NOMO-1 treated with dmso at 0.1 percent for 144 hours (cell line): Measurements from ENCODE around the gene KDM4C.
A peak's percentile ranks its signal among the peaks of the same experiment; 100 is the strongest.

Source experiments
- DNase-seq: peaks from one replicate; lab custom pipeline; 2025; ENCODE audit not compliant: unreplicated experiment; lab: John Stamatoyannopoulos, UW

Gene KDM4C

DNA sequence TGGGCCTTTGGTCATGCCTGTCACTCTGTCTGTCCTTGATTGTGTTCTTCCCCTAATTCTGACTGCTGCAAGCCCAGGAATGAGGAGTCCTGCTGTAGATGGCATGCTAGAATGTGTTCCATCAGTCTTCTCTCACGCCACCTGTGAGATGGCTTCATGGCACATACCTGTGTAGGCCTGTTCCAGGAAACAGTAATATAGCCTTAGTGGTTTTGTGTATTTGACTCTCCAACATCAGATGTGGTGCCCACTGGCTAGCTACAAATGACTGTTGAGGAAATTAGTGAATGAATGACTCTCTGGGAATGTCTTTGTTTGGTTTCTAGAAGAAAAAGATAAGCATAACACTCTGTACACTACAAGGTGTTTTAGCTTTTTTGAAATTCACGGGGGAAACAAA lies 367.5 kb downstream of the KDM4C start:
- DNase-seq: no peak

DNA sequence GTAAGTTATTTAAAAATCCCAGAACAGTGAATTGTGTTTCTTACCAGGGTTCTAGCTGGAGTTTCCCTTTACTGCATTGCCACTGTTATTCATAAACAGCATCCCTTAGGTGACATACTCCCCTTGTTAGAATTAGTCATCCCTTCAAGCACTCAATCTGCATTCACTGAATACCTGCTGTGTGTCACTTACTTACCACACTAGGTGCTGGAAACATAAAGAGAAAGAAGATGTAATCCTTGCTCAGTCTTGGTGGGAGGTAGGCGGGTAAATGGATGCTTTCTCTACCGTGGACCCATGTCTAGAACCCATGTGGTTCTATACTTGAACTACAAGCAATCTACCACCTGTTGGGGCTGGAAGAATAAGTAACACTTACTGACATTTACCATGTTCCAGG lies 371.6 kb downstream of the KDM4C start:
- DNase-seq: no peak

DNA sequence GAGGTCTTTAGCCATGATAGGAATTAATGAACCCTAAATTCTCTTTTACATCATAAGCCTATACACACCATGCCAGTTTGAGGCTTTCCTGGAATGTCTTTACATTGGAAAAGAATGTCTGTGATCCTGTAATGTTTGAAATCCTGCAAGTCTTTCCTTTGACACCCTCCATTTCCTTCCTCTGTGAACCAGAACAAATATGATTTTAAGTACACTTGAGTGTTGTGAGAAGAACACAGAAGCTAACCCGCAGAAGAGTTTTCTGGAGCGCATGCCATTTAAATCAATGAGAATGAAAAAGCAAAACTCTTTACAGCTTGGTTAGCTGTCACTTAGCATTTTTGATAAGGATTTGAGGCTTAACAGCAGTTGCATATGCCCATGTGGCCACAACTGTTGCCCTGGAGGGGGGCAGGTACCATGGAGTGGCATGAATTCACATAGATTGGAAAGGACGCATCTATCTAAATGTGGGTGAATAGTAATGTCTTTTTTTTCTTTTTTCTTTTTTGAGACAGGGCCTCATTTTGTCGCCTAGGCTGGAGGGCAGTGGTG lies 372.6 kb downstream of the KDM4C start:
- no peak for DNase-seq

DNA sequence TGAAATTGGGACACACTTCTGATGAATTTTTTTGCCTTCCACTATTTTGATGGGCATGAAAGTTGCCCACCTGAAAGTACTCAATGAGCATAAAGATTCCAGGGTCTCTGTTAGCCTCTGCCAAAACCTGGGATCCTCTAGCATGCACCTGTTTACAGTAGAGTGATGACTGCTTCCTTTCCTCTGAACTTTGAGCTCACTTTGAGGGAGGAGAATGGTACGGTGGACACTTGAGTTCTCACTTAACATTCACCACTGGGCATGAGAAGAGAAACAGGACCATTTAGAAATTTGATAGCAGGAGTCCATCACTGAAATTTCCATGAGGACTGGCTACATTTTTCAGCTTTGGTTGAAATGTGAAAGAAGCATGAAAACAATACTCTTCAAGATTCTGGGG lies 374.8 kb downstream of the KDM4C start:
- no peak for DNase-seq

DNA sequence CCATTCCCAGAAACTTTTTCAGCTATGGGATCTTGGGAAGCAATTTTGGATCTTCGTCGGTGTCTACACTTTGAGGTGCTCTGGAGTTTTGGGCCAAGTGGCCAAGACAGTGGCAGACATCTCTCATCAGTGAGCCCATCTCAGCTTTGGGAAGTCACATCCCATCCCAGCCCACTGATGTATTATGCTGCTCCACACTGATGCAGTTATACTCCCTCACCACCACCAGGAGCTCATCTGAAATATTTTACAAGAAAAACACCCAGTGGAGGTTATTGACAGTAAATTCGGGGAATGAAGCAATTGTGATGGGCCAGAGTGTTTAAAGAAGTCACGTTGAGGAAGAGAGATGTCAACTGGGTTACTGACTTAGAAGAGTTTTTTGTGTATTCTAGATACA lies 378.0 kb downstream of the KDM4C start:
- DNase-seq: no peak

DNA sequence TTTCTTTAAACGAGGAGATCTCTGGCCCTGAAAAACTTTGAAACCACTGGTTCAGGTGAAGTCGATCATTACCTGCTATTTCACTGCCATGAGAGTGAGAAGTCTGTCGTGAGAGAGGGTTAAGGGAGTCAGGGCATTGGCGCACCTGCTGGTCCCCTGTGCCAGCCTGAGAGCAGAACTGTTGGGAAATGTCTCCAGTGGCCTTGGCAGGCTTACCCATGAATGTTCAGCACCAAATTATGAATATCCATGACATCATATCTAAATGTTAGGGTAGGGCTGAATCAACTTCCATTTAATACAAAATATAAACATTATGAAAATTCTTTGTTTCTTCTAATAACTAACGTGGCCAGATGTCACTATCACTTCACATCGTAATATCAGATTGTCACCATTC lies 379.3 kb downstream of the KDM4C start:
- no peak for DNase-seq

DNA sequence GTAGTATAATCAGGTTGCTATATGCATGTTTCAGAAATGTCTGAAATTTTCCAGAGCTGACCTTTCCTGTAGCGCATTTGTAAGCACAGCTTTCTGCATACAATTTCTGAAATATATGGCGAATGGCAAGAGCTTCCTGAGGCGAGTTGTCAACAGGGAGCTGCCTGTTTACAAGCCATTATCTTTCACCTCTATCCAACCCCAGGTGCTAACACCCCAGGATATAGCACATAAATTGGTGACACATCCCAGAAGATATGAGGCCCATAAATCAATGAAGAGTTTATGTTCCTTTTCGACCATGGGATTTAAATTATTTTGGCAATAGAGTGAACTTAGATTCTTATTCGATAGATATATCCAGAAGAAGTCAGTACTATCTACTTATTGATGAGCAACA lies 379.8 kb downstream of the KDM4C start:
- no peak for DNase-seq

DNA sequence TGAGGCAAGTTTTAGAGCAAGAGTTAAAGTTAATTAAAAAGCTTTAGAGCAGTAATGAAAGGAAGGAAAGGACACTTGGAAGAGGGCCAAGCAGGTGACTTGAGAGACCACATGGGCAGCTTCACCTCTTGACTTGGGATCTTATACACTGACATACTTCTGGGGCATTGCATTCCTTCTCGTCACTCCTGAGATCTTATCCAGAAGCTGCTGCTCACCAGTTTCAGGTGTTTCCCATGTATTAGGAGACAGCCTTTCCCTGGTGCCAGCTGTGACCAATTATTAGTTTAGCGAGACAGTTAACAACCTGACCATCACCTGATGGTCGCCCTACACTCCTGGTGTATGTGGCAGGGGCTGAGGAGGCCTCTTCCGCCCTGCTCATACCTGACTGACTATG lies 382.1 kb downstream of the KDM4C start:
- DNase-seq: no peak

DNA sequence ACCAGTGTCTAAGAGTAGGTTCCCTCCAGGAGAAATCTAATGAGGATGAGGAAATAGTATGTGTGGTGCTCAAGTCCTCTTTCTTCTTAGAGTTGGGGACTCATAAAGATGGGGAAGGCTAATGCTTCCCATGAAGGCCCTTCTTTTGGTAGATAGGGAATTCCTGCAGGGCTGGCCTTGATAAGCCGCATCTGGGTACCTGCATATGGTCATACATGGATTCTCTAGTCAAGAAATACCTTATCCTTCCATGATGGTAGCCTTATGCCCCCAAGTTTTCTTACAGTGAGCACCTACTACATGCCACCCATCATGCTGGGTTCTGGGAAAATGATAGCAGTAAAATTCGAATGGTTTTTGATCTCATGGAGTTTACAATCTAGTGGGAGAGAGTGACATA lies 382.6 kb downstream of the KDM4C start:
- no peak for DNase-seq

DNA sequence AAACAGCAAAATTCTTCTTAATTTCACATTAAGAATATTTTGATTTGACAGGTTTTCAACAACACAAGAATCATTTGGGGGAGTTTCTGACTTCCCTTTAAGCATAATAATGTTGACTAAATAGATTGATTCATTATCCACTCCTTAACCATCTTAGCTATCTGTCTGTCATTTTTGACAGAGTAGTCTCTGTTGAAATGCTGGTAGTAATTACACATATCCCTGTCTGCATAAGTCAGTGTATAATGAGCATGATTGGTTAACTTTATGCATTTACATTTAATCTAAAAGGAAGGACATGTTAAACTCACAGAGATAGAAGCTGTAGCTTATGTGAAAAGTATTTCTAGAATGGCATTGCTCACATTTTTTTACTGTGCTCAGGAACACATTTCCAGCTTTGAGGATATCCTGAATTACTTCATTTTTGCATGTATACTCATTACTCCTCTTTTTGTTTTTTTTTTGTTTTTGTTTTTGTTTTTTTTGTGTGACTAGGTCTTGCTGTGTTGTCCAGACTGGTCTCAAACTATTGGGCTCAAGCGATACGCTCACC lies 385.9 kb downstream of the KDM4C start:
- DNase-seq: no peak

DNA sequence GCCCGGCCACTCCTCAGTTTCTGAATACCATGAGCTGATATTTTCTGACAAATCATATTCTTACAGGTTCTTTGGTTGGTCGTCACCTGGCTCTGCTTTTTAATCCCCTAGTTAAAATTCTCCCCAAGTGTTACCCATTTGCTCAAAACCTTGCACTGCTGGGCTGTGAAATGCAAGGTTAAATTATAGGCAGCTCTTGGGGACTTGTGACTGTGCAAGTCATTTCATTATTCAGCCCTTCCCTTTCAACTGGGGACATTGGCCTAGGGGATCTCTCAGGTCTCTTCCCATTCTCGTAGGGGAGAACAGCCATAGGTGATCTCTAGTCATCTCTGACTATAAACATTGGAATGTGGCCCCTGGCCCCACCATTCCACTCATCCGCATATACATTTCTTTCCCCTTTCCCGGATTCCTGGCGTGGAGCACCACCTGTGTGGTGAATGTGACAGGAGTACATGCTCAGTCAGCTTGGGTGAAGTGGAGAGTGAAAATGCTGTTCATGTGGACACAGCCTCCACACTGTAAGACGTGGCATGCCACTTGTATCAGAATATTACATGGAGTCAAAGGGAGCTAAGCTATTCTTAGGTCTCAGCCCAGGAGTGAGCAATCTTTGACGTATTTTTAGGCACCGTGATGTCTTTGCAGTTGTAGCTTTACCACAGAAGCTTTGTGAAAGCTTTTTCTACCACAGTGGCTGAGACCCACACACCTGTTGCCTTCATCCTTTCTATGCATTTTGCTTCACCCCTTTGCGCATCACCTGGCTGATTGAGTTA lies 386.7 kb downstream of the KDM4C start:
- DNase-seq: no peak

DNA sequence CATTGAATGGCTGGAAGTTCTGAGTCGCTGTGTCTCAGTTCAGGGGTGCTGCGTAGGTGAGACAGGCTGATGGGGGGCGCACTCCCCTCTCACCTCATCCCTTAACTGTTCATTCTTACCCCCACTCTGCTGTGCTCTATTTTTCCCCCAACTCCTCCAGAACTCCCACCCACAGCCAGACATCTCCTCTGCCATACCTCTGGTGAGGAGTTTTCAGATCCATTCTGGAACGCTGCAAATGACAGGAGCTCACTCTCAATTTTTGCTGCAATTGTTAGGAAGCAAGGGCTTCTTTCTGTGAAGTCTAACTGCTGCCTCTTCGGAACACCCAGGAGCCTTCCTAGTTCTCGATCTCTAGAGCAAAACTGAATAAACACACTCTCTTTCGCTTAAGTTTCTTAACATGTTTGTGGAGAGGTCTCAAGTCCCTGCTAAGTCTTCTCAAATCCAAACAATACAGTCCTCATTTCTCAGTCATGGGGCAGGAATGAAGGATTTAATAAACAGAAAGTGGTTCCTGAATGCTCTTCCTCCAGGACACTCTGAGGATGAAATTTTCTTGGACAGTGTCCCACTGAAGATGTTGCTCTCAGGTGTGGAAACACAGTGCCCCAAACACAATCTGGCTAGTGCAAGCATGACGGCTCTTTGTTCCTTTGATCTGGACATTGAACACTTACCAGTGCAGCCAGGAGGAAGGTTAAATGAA lies 387.7 kb downstream of the KDM4C start:
- no peak for DNase-seq

DNA sequence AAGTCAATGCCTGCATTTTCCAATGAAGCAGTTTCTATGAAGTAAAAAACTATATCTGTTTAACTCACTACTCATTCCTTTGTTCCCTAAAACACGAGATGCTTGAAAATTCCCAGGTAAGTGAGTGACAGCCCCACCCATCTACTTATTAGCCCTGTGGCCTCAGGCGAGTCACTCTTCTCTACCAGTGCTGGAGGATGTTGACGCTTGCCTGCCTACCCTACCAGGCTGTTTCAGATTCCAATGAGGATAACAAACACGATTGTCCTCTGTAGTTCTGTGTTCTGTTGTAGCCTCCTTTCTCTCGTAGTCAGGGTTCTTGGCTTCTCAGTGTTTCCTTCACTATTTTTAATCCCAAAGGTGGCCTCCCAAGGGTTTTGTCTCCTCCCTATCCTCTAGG lies 388.8 kb downstream of the KDM4C start:
- no peak for DNase-seq

DNA sequence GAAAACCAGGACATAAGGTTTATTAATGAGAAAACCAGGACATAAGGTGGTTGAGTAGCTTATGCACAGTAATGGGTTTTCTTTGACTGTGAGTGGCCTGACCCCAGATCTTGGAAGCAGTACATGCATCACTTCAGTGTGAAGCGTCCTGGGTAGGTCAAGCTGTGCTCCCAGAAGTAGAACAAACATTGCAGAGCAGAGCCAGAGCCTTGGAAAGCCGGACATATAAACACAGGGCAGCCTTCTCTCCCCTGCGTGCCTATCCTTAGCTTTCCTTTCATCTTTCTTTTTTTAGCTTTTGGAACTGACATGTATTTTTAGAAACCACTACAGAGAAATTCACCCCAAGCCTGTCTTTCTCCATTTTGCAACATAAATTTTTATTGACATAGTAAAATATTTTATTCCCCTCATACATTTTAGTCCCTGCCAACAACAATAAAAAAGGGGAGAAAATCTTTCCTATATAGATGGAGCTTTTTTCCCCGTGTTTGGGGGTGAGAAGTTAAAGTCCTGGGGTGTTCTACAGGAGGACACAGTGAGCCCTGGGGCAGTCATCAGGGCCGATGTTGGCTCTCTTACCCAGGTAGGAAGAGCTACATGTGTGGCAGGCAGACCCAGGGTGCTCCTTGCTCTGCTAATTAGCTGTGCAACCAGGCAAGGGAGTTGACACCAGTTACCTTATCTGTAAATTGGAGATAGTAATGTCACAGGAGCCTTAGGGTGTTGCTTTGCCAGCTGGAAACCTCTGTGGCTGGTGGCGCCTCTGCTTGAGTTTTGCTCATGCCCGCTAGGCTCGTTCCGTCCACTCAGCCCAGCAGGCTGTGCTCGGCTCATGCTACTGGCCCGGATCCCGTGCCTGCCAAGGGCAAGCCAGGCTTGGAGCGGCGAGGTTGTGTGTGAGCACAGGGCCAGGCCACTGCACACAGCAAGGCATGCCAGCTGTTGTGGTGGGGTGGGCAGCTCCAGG lies 389.6 kb downstream of the KDM4C start:
- no peak for DNase-seq

DNA sequence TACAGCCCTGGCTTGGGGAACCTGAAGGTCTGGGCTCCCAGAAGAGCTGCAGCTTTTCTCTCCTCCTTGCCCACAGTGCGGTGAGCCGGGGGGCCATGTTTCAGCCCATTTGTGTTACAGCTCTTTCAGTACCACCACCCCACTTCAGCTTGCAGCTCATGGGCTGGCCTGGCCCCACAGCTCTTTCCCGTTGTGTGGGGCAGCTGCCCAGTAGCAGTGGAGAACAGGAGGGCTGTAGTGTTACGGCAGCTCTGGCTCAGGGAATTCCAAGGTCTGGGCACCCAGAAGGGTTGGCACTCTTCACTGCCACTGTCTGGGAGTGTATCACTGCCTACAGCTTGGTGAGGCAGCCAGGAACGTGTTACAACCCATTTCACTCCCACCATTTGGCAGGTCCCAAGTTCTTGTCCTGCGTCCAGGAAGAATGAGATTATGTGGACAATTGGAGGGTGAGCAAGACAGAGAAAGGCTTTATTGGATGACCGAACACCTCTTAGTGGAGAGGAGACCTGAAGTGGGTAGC lies 390.5 kb downstream of the KDM4C start:
- no peak for DNase-seq

DNA sequence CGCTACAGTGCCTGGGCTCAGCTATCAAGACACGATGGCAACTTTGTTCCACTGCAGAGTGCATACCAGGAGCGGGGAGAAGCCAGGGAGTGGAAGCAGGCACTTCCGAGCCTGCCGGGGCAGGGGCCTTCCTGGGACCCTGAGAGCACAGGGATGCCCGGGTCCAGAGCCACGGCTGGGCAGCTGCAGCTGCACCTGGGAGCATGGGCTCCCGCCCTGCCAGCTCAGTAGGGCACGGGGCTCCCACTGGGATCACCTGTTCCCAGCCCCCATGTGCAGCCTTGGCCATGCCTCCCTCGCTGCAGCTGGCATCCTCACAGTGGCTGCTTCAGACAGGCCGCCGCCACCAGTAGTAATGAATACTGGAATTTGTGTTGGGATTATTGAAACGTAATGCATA lies 391.5 kb downstream of the KDM4C start:
- DNase-seq: no peak

DNA sequence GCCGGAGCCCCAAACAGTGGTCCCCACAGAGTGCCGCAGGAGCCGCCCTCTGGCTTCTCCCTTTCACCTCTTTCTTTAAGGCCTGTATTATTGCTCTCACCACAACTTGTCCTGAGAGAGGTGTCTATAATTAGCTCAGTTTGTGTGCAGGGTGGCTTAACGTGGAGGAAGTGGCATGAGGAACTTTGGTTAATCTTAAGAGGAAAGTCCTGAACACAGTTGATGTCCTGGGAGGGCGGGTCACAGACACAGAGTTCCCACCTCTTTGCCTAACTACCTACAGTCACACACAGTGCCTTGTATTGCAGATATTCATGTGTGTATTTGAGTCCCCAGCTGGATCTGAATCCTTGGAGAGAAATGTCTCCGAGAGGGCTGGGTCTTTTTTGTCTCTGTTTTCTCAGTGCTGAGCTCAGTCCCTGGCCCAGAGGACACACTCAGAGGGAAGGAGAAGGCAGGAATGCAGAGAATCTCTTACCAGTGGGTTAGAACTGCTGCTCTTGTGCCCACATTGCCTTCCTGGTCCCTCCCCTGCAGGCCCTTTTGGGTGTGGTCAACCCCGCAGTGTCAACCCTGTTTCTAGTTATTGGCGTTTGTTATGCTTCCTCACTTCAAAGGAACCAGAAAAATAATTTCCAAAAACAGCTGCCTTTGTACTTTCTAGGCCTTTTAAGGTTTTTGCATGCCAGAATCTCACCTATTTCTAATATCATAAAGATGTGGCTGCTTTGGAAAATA lies 392.5 kb downstream of the KDM4C start:
- DNase-seq: peak; percentile 54

DNA sequence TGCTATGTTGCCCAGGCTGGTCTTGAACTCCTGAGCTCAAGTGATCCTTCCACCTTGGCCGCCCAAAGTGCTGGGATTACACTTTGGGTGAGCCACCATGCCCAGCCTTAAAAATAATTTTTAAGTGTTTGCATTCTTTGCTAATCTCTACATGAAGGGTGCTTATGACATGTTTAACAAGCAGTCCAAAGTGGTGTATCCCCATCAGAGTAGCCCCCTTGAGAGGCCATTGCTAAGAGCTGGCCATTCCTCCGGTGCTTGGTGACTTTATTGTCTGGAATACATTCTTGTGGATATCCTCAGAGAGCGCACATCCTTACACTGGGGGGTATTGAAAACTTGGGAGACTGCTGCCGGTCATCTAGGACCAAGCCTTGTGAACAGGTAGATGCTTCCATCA lies 395.4 kb downstream of the KDM4C start:
- DNase-seq: no peak

DNA sequence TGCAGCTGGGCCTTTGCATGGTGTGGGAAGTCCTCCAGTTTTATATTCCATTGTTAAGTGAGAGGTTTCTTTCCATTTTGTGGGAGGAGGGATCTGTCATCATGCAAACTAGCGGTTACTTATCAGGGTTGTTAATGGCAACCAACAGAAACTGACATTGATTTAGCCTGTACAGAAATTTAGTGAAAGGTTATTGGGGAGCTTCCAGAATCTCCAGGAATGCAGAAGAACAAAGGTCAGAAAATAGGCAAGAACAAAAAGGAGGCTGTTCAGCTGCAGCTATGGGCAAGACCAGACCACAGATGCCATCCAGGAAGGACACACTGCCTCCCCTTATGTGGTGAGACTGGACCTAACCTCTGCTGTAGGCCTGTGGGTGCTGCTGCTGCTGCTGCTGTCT lies 395.8 kb downstream of the KDM4C start:
- no peak for DNase-seq

DNA sequence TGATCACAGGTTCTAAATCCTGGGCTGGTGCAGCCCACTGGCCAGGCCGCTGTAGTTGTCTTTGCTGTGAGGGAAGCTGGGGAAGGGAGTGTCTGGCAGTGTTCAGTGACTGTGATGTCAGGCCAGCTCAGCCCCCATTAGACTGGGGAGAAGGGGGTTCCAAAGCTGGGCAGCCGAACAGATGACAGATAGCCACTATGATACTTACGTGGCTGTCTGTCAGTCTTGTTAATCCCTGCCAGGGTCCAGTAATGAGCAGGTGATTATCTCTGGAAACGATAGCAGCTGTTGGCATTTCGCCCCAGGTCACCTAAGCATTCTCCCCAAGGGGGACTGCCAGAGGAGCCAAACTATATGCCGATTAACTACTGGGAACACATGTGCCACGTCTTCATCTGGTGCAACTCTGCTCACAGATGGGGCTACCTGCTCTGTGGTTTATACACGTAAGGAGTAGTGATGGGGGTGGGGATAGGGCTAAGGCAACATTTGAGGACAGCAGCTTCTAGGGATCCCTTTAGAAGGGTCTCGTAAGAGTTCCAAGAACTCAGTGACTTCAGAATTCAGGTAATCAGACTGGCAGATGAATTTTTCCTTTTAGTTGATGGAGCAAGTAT lies 396.3 kb downstream of the KDM4C start:
- DNase-seq: no peak
